Measurements from ENCODE around the gene TRIM16. TPM values are rescaled to one million over a fixed set of nuclear protein-coding genes. Genes with fewer than 3 reads are reported as not detected.
"Not testable (repeated sequence)": the region's sequence is repeated elsewhere in the genome, so short reads cannot be mapped to it uniquely, and the experiment has no call there.

The TRIM16 gene
- total RNA-seq, 1 donor from 2014 or later = 34.2 TPM

GRCh38 chr17:15687494-15687893, 3.4 kb upstream of the TRIM16 start:
- DNase-seq (ENCODE audit: low spot score); H3K9me3 Mint-ChIP-seq (ENCODE audit: low read depth); H3K27ac Mint-ChIP-seq (ENCODE audit: unreplicated experiment); H3K27me3 Mint-ChIP-seq (ENCODE audit: low read depth); H3K36me3 Mint-ChIP-seq (ENCODE audit: low read depth); H3K4me3 Mint-ChIP-seq (ENCODE audit: unreplicated experiment): not testable (repeated sequence)
- H3K4me1 Mint-ChIP-seq (ENCODE audit: low read depth) = peaks cover 10% of the 10 kb centered on the region

DNA sequence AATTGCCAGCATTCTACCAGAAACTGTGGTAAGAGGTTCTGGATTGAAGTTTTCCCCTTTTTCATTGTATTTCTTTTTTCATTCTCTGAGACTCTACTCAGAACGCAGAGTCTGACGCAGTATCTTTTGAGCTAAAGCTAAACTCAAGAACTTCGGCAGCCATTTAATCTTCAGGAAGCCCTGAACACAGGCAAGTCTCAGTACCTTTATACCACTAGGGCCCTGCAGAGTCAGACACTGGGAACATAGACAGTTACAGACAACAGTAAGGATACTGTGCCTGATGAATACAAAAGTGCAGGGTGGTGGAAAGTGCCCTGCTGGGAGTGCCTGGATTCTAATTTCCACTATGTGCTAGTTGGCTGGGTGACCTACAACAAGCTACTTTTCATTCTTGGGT, 976 bp downstream of the TRIM16 start:
- not testable (repeated sequence) for H3K36me3 Mint-ChIP-seq (ENCODE audit: low read depth); H3K27ac Mint-ChIP-seq (ENCODE audit: unreplicated experiment); DNase-seq (ENCODE audit: low spot score); H3K4me3 Mint-ChIP-seq (ENCODE audit: unreplicated experiment); H3K9me3 Mint-ChIP-seq (ENCODE audit: low read depth); H3K27me3 Mint-ChIP-seq (ENCODE audit: low read depth)
- peaks cover 10% of the 10 kb centered on the region for H3K4me1 Mint-ChIP-seq (ENCODE audit: low read depth)

GRCh38 chr17:15675991-15676390, 8.1 kb downstream of the TRIM16 start:
- H3K9me3 Mint-ChIP-seq (ENCODE audit: low read depth); H3K27me3 Mint-ChIP-seq (ENCODE audit: low read depth); DNase-seq (ENCODE audit: low spot score); H3K27ac Mint-ChIP-seq (ENCODE audit: unreplicated experiment); H3K4me1 Mint-ChIP-seq (ENCODE audit: low read depth); H3K4me3 Mint-ChIP-seq (ENCODE audit: unreplicated experiment): not testable (repeated sequence)
- H3K36me3 Mint-ChIP-seq (ENCODE audit: low read depth) = peaks cover 12% of the 10 kb centered on the region

DNA sequence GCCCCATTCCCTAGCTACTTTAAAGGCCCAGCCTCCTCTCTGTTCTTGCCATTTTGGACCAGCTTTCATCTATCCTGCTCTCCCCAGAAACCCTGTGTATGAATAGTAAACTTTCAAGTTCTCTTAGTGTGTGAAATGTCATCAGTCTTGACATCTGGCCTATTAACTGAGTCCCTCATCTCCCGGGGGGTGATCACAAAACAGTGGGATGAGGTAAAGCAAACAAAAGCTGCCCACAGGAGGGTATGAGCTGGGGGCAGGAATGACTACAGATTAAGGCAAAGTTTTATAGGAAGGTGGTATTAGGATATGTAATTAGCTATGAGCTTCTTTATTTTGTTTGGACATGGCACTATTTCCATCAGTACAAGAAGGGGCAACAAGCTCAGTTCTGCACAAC, 9.5 kb downstream of the TRIM16 start:
- H3K9me3 Mint-ChIP-seq (ENCODE audit: low read depth); DNase-seq (ENCODE audit: low spot score); H3K4me3 Mint-ChIP-seq (ENCODE audit: unreplicated experiment); H3K27ac Mint-ChIP-seq (ENCODE audit: unreplicated experiment); H3K4me1 Mint-ChIP-seq (ENCODE audit: low read depth); H3K27me3 Mint-ChIP-seq (ENCODE audit: low read depth): not testable (repeated sequence)
- peaks cover 12% of the 10 kb centered on the region for H3K36me3 Mint-ChIP-seq (ENCODE audit: low read depth)

GRCh38 chr17:15669526-15669925, 14.6 kb downstream of the TRIM16 start:
- not testable (repeated sequence) for H3K36me3 Mint-ChIP-seq (ENCODE audit: low read depth); H3K4me1 Mint-ChIP-seq (ENCODE audit: low read depth); H3K27ac Mint-ChIP-seq (ENCODE audit: unreplicated experiment); H3K4me3 Mint-ChIP-seq (ENCODE audit: unreplicated experiment); H3K27me3 Mint-ChIP-seq (ENCODE audit: low read depth); DNase-seq (ENCODE audit: low spot score); H3K9me3 Mint-ChIP-seq (ENCODE audit: low read depth)
- TF ChIP-seq, protein P1, sequence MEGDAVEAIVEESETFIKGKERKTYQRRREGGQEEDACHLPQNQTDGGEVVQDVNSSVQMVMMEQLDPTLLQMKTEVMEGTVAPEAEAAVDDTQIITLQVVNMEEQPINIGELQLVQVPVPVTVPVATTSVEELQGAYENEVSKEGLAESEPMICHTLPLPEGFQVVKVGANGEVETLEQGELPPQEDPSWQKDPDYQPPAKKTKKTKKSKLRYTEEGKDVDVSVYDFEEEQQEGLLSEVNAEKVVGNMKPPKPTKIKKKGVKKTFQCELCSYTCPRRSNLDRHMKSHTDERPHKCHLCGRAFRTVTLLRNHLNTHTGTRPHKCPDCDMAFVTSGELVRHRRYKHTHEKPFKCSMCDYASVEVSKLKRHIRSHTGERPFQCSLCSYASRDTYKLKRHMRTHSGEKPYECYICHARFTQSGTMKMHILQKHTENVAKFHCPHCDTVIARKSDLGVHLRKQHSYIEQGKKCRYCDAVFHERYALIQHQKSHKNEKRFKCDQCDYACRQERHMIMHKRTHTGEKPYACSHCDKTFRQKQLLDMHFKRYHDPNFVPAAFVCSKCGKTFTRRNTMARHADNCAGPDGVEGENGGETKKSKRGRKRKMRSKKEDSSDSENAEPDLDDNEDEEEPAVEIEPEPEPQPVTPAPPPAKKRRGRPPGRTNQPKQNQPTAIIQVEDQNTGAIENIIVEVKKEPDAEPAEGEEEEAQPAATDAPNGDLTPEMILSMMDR (IDR thresholded peaks at IDR 0.05) = peak; percentile 40

DNA sequence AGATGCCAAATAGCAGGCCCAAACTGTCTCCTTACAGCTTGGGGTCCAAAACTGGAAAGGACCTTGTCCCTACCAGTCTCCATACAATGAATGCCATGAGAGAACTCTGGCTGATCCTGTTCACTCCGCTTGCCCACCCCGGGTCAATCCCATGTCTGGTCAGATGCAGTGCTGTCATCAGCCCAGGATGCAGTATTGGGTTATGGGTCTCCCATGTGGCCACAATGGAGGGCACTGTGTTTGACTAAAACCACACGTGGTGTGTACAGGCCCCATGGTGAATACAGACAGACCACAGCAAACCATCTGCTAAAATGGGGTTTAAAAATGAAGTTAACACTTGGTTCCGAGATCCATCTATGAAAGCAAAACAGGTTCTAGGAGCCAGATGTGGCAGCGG, 20.4 kb downstream of the TRIM16 start:
- Mint-ChIP-seq H3K27me3 (ENCODE audit: low read depth) (no peaks in the 10 kb centered on the region), H3K4me1 (ENCODE audit: low read depth) (peaks cover 13% of the 10 kb centered on the region), H3K36me3 (ENCODE audit: low read depth) (peaks cover 23% of the 10 kb centered on the region), H3K4me3 (ENCODE audit: unreplicated experiment) (no peak overlapping the region), H3K9me3 (ENCODE audit: low read depth) (no peaks in the 10 kb centered on the region), H3K27ac (ENCODE audit: unreplicated experiment) (no peak overlapping the region)
- TF ChIP-seq, protein P1 (IDR thresholded peaks at IDR 0.05) = no peak
- no peak for DNase-seq (ENCODE audit: low spot score)

DNA sequence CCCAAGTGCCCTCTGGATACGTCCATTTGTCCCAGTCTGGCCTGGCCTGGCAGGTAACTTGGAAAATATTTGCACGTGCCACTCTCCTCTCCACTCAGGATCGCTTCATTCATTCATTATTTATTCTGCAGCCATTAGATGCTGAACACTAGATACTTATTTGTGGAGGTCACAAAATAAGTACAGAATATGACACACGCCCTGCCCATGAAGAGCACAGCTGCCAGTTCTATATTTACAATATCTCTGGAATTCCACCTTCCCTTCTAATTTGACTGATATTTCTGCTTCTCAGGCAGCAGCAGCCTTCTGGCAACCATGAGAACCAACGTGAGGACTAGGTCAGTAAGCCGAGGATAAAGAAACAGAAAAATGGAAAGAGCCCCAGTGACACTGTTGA, 20.9 kb downstream of the TRIM16 start:
- Mint-ChIP-seq H3K9me3 (ENCODE audit: low read depth) (no peaks in the 10 kb centered on the region), H3K36me3 (ENCODE audit: low read depth) (peaks cover 22% of the 10 kb centered on the region), H3K4me3 (ENCODE audit: unreplicated experiment) (no peak overlapping the region), H3K27ac (ENCODE audit: unreplicated experiment) (no peak overlapping the region), H3K27me3 (ENCODE audit: low read depth) (no peaks in the 10 kb centered on the region), H3K4me1 (ENCODE audit: low read depth) (peaks cover 13% of the 10 kb centered on the region)
- TF ChIP-seq, protein P1 (IDR thresholded peaks at IDR 0.05) = no peak
- DNase-seq (ENCODE audit: low spot score) = no peak

Measured in chondrocyte (in vitro differentiated cells).